Sciatic nerve (tissue), 2 donors: ENCODE results near the gene SLC12A6. TPM values are rescaled to one million over a fixed set of nuclear protein-coding genes. Genes with fewer than 3 reads are reported as not detected.
"Not testable (repeated sequence)": the region's sequence is repeated elsewhere in the genome, so short reads cannot be mapped to it uniquely, and the experiment has no call there.

Experiments used
- ATAC-seq: fragments of 200-7000 bp; cut with Tn5 transposase; one replicate; pipeline ENCODE4 v1.9.1; 2020; ENCODE audit warnings: mild to moderate bottlenecking, moderate library complexity
- DNase-seq: peaks from one replicate; pipeline ENCODE4 v3.0.0-alpha.2; 2020; ENCODE audit warnings: low spot score
- intact Hi-C: fragments of 100-400 bp; cut with DNase I; formaldehyde crosslinking; loops from one replicate; pipeline ENCODE4 v1.14.2; 2022
- total RNA-seq: library from RNA; stranded (reverse); fragmentation: NEBNext Ultra II Directional; extraction: Animal tissue kit (Norgen Biotek cat#: 25700); gene quantifications from one replicate; pipeline ENCODE4 v1.2.1, GENCODE V29; 2021
- donor health status: DM: no; HTN: no; CAD: no.
- donor health status: DM: no; HTN: no; CAD: no.

The SLC12A6 gene
- 28.8 TPM for total RNA-seq

DNA sequence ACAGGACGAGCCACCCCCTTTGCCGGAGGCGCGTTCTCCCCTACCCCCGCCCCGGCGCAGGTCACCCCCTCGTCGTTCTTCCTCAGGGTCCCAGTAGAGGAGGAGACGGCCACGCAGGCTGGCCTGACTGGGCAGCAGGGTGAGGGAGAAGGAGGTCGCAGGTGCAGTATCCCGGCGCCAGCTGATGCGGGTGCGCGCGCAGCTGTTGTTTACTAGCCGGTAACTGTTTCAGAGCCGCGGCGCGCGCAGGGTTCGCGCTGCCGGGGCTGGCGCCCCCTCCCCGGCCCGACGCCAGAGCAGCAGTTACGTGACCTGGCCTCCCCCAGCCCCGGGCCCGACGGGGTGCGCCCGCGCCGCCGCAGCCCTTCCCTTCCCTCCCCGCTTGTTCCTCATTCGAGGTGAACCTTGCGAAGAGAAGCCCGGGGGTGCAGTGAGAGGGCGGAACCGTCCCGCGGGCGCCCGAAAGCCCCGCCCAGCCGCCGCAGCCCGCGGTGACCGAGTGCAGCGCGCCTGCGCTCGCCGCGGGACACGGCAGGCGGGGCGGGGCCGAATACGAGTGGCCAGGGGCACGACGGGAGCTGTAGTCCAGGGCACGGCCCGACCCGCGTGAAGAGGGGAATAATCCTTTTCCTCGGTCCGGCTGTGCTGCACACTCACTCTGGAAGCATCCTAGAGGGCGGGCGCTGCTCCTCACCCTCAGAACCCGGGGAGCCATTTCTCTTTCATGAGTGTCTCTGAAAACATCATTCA, at the start of gene SLC12A6:
Gene SLC12A6 (minus strand): TSS at position 225 of the 750 bp plus-strand sequence. CDS start 1,101 bp downstream, outside the sequence.
- peak; percentile 93 for DNase-seq
- intact Hi-C loops = no loop called here

DNA sequence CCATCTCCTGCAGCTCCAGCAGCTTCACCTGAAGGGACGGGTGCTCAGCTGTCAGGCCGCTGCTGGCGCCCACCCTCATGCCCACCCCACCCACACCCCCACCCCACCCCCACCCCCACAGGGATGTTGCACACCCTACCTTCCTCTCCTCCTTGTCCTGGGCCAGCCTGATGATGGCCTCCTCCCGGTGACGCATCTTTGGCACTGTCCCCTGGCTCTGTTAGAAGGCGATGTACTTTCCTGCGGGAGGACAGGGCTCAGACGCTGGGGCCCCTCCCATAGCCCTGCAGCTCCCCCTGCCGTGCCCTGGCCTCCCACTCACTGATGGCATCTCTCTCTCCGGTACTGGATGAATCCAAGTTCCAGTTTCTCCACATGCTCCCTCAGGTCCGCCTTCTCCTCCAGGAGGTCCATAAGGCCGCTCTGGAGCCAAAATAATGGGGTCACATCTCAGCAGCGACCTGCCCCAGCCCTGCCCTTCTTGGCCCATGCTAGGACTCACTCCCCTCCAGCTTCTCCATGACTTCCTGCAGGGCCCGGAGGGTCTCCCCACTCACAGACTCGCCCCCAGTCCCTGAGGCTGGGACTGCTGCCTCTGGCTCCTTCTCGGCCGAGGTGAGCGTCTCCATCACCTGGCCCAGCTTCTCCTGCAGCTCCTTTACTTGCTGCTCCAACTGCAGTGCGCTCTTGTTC, 44.4 kb upstream of the SLC12A6 start:
- ATAC-seq, intact Hi-C loops, DNase-seq: not testable (repeated sequence)

More for the DNA sequence above, at the start of gene SLC12A6:
- ATAC-seq = peak; percentile 97

DNA sequence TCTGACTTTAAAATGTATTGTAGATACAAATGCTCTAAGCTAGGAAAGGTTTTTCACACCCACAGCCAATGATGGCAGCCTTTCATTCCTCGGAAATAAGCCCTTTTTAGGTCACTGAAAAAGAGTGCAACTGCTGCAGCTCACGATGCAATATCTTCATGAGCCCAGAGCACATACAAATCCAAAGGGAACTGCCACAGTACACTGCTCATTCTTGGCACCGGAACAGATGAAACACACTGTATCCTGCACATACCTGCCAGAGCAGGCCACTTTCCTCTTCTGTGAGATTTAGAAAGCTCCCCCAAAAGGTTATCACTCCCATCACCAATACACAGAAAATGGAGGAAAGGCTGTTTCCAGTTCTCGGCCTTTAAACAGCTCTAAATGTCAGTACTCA, 42.9 kb upstream of the SLC12A6 start:
- ATAC-seq = not testable (repeated sequence)

DNA sequence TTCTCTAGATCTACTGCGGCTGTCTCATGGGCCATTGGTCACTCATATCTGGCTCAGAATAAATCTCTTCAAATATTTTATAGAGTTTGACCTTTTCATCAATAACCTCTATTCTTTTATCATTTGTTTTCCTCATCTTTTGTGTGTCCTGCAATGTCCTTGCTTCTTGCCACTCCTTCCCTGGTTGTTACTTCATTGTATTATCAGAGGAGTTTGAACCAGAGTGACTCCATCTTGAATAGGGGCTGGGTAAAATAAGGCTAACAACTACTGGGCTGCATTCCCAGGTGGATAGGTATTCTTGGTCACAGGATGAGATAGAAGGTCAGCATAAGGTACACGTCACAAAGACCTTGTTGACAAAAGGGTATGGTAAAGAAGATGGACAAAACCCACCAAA, 39.3 kb upstream of the SLC12A6 start:
- intact Hi-C loops = no loop called here
- DNase-seq (no peak), ATAC-seq (no peak)

More for the DNA sequence above, 42.9 kb upstream of the SLC12A6 start:
- intact Hi-C loops, DNase-seq: not testable (repeated sequence)

DNA sequence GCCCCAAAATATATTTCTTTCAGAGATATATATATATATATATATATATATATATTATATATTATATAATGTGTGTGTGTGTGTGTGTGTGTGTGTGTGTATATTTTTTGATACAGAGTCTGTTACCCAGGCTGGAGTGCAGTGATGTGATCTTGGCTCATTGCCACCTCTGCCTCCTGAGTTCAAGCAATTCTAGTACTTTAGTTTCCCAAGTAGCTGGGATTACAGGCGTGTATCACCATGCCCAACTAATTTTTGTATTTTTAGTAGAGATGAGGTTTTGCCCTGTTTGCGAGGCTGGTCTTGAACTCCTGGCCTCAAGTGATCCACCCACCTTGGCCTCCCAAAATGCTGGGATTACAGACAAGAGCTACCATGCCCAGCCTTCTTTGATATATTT, 38.0 kb upstream of the SLC12A6 start:
- not testable (repeated sequence) for DNase-seq

DNA sequence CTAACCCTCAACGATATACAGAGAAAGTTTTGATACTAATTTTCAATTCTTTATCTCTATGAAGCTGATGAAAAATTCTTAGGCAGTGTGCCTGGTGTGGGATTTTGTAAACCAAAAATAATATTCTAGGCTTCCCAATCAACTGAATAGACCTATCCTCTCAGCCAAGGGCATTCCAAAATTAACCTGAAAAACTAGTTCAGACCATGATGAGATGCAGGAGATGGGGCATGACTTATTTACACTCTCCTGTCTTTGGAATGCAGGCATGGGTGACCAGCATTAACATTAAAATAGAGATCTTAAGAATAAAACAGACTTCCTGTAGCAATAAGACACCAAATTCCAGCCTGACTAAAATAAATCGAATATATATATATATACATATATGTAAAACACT, 37.2 kb upstream of the SLC12A6 start:
- DNase-seq = no peak
- no peak for ATAC-seq
- intact Hi-C loops = no loop called here

More for the DNA sequence above, 38.0 kb upstream of the SLC12A6 start:
- ATAC-seq, intact Hi-C loops: not testable (repeated sequence)

DNA sequence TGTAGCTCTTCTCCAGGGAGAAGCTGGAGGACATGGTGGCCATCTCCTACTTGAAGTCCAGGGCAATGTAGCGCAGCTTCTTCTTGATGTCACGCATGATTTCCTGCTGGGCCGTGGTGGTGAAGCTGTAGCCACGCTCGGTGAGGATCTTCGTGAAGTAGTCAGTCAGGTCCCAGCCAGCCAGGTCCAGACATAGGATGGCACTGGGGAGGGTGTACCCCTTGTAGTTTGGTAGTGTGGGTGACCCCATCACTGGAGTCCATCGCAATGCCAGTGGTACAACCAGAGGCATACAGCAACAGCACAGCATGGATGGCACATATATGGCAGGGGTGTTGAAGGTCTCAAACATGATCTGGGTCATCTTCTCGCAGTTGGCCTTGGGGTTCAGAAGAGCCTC, 36.4 kb upstream of the SLC12A6 start:
- DNase-seq = no peak
- intact Hi-C loops = no loop called here
- ATAC-seq = no peak

DNA sequence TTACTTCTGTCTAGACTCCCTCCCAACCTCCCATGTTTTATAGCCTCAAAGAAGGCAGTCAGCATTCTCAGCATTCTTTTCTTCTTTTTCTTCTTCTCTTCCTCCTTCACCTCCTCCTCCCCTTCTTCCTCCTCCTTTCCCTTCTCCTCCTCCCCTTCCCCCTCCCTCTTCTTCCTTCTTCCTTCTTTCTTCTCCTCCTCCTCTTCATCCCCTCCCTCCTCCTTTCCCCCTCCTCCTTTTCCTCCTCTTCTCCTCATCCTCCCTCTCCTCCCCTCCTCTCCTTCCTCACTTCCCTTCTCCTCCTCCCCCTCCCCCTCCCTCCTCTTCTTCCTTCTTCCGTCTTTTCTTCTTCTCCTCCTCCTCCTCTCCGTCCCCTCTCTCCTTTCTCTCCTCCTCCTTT, 33.1 kb upstream of the SLC12A6 start:
- intact Hi-C loops = no loop called here
- DNase-seq (no peak), ATAC-seq (no peak)

DNA sequence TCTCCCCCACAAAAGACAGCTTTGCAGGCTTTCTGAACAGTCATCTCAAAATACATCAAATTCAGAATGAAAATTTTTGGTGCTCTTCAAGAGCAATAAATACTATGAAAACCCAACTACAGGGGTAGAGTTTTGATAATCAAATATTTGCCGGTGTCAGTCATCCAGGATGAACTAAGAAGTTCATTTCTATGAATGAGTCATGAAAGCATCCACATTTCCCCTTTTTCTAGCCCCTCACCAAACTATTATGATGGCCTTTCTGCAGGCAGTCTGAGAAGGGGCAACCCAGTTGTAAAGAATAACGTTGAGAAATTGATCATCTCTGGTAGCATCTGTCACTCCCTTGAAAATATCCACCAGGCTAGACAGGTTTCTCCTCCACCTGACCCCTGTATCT, 32.5 kb upstream of the SLC12A6 start:
- intact Hi-C loops = no loop called here
- DNase-seq (no peak), ATAC-seq (no peak)

DNA sequence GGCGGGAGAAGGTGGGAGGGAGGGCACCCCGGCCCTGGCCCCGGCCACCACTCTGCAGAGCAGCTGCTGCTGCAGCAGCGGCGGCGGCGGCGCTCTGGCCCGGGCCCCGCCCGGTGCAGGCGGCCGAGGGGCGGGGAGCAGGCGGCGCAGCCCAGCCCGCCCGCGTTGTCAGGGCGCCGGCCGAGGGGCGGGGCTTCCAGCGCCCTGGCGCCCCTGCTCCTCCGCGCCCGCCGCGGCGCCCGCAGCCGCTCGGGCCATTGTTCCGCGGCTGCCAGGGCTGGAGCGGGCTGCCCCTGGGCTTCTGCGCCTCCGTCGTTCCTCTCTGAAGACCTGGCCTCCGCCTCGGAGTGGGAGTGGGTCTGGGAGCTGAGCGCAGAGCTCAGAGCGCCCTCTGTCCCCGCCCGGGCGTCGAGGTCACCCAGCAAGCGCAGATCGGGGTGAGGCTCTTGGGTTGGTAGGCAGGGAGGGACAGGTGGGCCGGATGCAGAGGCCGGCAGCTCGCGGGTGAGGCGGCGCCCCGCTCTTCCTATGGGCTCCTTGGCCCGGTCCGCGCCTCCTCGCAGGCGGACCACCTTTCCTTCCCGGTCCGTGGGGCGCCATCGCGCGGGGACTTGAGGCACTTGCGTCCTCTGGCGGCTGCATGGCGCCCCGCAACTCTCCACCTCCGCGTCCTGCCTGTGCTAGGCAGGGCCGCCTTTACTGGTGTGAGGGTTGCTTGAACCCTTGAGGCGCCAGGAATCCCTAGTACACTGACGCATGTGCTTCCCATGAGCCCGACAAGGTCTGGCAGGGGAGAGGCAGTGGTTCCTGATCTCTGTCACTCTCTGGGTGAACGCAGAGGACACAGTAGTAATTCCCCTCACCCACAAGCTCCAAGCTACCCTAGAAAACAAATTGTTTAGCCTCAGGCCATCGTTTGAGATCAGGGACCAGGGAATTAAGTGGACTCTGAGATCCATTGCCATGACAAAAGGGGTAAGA, 29.8 kb upstream of the SLC12A6 start, which contains the start of gene LPCAT4:
Gene LPCAT4 (minus strand): TSS at position 96 of the 981 bp plus-strand sequence. CDS start 96 bp downstream, outside the sequence.
- DNase-seq (peak; percentile 92), ATAC-seq (peak; percentile 90)
- intact Hi-C loops = no loop called here

DNA sequence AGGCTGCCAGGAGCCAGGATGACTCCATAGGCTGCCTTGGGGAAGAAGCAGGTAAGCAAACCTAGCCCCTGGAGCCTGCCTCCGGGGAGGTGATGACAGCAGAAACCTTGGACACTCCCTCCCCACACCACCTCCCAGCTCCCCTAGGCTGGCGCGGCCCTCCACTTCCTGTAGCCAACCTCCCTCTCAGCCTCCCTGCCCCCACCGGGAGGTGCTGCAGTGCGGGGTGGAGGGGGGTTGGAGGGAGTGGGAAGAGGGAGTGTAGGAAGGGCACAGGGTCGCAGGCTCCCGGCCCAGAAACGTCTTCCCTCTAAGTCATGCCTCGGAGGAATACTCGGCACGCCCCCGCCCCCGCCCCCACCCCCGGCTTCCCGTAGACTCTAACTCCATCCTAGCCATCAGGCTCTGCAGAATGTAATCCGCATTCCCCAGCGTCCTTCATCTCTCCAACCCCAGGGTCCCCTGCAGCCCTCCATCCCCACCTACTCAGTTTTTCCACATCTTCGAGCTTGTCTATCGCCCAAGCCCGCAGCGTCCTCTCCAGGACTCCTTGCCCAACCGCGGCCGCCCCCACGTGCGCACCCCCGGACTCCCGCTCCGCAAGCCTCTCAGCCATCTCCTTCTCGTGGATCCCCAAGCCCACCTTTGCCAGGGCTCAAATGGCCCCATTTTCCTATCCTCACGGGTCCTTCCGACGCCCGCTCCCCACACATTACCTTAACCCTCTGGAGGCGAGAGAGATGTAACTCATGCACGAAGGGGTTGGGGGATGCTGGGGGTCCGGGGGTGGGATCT, 28.9 kb upstream of the SLC12A6 start:
- DNase-seq (peak; percentile 73), ATAC-seq (peak; percentile 69)
- intact Hi-C loops = no loop called here

DNA sequence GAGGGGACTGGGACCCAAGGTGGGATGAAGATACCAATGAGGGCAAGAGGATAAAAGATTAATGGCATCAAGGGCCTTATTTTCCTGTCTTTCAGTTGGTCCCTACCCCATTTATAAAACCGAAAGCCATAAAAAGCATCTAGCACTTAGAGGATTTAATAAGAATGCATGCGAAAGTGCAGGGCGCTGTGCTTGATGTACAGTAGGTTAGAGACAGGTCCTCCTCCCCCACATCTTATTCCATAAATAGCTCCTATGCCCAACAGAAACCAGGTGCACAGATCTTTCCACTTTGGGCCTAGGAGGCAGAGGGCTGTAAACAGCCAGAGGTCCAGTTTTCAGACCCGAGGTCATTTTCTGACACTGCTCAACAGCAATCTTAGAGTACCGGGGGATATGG, 28.3 kb upstream of the SLC12A6 start:
- DNase-seq (no peak), ATAC-seq (no peak)
- intact Hi-C loops = no loop called here

DNA sequence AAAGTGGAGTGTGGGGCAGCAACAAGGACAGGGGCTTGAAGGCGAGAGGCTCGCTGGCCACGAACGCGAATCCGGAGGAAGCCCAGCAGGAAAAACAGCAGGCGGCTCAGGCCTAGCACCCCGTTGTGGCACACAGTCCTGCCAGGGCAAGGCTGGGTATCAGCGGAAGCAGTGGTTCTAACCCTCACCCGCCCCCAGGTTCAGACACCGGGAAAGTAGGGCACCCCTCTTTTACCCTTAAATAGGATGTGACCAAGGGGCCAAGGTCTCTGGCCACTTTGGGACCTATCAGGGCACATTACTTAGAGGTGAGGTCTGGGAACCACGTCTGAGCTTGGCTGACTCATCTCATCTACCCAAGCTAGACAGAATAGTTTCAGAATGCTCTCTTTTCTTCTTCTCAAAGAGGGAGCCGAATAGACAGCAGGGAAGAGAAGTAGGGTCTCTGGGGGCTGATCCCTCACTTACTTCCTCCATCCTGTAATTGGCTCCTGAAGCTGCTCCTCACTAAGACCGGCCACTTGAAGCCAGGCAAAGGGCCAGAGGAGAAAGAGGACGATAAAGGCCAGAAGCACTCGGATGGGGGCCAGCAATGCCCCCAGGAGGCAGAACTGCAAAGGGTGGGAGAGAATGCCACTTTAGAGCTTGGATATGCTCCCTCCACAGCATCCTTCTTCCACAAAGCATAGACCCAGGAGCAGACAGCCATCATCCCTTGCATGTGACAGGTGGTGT, 27.7 kb upstream of the SLC12A6 start:
- DNase-seq = no peak
- intact Hi-C loops = no loop called here
- no peak for ATAC-seq

DNA sequence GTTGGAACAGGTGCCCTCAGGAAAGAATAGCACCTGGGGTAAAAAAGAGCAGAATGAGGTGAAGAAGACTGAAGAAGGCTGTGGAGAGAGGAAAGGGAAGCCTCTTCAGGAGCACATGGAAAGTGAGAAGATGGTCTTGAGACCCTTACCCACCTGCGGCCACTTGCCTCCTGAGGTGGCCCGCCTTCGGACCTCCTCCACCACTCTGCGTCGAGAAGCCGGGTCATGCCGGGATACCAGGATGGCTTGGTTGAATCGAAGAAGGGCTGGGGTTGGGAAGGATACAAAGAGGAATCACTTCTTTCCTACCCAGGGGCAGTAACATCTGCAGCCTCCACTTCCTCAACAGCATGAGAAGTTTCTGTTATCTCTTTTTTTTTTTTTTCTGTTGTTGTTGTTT, 26.5 kb upstream of the SLC12A6 start:
- DNase-seq (no peak), ATAC-seq (no peak)
- intact Hi-C loops = no loop called here

DNA sequence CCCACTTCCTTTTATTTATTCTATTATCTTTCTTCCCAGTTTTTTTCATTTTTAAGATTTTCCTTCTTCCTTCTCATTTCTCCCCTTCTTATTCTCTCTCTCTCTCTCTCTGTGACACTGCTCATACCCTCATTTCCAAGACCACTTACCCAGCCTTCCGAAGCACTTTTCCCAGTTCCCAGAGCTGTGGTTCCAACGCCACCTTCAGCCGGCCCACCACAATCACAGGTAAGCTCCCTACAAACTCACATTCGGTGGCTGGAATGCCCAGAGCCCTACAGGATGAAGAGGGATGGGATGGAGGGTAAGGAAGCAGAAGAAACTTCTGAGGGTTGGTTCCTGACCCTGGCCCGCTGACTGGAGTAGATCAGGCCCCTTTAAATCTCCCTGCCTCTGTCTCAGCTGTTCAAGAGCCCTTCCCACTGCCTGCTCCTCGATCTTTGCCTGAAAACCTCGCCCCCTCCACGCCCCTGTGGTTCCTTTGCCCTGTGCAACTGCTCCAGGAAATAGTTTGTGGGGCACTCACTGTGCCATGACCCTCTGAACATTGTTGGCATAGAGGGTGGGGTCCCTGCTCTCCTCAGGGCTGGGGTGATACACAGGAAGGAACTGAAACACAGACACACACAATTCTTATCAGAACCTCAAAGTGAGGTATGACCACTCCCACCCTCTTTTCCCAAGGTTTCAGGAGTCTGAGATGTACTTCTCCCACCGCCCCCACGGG, 24.6 kb upstream of the SLC12A6 start:
- intact Hi-C loops = no loop called here
- DNase-seq = no peak

DNA sequence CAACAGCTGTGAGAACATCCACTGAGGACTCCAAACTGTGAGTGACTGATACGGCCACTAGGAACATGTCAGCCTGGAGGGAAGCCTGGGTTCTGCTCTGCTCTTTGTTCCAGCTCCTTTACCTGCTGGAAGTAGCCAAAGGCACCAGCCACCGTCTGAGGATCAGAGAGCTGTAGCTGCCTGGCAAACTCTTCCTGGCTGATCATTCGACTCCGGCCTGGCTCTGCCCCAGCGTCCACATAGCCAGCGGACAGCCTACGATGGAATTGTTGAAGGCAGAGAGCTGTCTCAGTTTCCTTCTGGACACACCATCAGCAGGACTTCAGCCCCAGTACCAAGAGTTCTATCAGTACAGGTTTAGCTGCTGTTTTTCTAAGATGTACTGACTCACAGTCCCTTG, 23.7 kb upstream of the SLC12A6 start:
- intact Hi-C loops = no loop called here
- ATAC-seq = no peak
- no peak for DNase-seq

More for the DNA sequence above, 24.6 kb upstream of the SLC12A6 start:
- ATAC-seq = no peak

DNA sequence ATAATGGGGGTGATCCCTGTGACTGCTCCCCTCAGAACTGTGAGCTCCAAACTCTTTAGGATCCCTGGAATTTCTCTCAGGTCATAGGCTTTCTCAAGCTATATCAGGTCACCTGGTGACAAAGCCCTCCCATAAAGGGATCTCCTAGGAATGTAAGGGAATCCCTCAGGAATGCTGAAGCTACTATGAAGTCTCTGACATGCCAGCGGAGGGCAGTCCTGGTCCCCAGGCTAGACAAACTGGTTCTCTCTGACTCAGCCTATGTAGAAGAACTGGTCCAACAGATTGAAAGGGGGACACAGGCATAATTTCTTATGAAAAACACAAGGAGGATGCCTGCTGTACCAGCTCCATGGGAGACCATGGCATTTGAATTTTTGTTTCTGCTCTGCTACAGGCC, 22.7 kb upstream of the SLC12A6 start:
- DNase-seq = no peak
- intact Hi-C loops = no loop called here
- no peak for ATAC-seq
